Astrocyte (in vitro differentiated cells and primary cell): ENCODE data around the gene RNF14. TPM values are rescaled to one million over a fixed set of nuclear protein-coding genes. Genes with fewer than 3 reads are reported as not detected.

ENCODE experiments used
- DNase-seq: peaks from one replicate; pipeline ENCODE4 v3.0.0-alpha.2; 2010; ENCODE audit warnings: low read depth
- FAIRE-seq: peaks from 2 replicates; lab custom pipeline; 2011; peaks lifted over from hg19 to GRCh38; lab: Jason Lieb, UNC
- H2AFZ ChIP-seq: 2 replicates; pipeline ENCODE4 v1.6.0; 2012; ENCODE audit warnings: low read depth, low read length, inconsistent platforms
- H3K27ac ChIP-seq: 2 replicates; pipeline ENCODE4 v1.5.1; 2011; ENCODE audit warnings: low read depth, low read length, inconsistent platforms
- H3K27me3 ChIP-seq: 2 replicates; pipeline ENCODE4 v1.6.0; 2011; ENCODE audit warnings: low read length, inconsistent platforms; ENCODE audit not compliant: insufficient read depth
- H3K36me3 ChIP-seq: 2 replicates; pipeline ENCODE4 v1.5.1; 2011; ENCODE audit warnings: low read length, inconsistent platforms; ENCODE audit not compliant: insufficient read depth
- H3K4me1 ChIP-seq: 2 replicates; pipeline ENCODE4 v1.5.1; 2011; ENCODE audit warnings: low read length, inconsistent platforms; ENCODE audit not compliant: insufficient read depth
- H3K4me2 ChIP-seq: 2 replicates; pipeline ENCODE4 v1.6.0; 2012; ENCODE audit warnings: low read length, inconsistent platforms
- H3K4me3 ChIP-seq: 2 replicates; pipeline ENCODE4 v1.5.1; 2011; ENCODE audit warnings: low read depth, mild to moderate bottlenecking, low read length, inconsistent platforms; ENCODE audit not compliant: insufficient read depth
- H3K79me2 ChIP-seq: 2 replicates; pipeline ENCODE4 v1.6.0; 2012; ENCODE audit warnings: mild to moderate bottlenecking, low read length, inconsistent platforms; ENCODE audit not compliant: insufficient read depth
- H3K9ac ChIP-seq: 2 replicates; pipeline ENCODE4 v1.6.0; 2012; ENCODE audit warnings: mild to moderate bottlenecking, low read length, inconsistent platforms
- H3K9me3 ChIP-seq: 2 replicates; pipeline ENCODE4 v1.5.1; 2012; ENCODE audit warnings: low read depth, mild to moderate bottlenecking, low read length, inconsistent platforms; ENCODE audit not compliant: insufficient read depth
- H4K20me1 ChIP-seq: 2 replicates; pipeline ENCODE4 v1.6.0; 2012; ENCODE audit warnings: low read length, inconsistent platforms; ENCODE audit not compliant: insufficient read depth
- H3K27ac Mint-ChIP-seq: one replicate; pipeline ENCODE4 v1.8.0; 2021; ENCODE audit warnings: mild to moderate bottlenecking, mixed read lengths; ENCODE audit not compliant: unreplicated experiment
- H3K27me3 Mint-ChIP-seq: one replicate; pipeline ENCODE4 v1.8.0; 2021; ENCODE audit warnings: low read depth, mixed read lengths; ENCODE audit not compliant: unreplicated experiment
- H3K36me3 Mint-ChIP-seq: one replicate; pipeline ENCODE4 v1.8.0; 2021; ENCODE audit warnings: low read depth, mixed read lengths; ENCODE audit not compliant: unreplicated experiment
- H3K4me1 Mint-ChIP-seq: one replicate; pipeline ENCODE4 v1.8.0; 2021; ENCODE audit warnings: low read depth, mixed read lengths; ENCODE audit not compliant: unreplicated experiment
- H3K4me3 Mint-ChIP-seq: one replicate; pipeline ENCODE4 v1.8.0; 2021; ENCODE audit warnings: mild to moderate bottlenecking, moderate library complexity, mixed read lengths; ENCODE audit not compliant: unreplicated experiment
- H3K9me3 Mint-ChIP-seq: one replicate; pipeline ENCODE4 v1.8.0; 2021; ENCODE audit warnings: mild to moderate bottlenecking, mixed read lengths; ENCODE audit not compliant: unreplicated experiment
- CTCF ChIP-seq: IDR thresholded peaks from 2 replicates; pipeline ENCODE4 v1.5.1; 2011; ENCODE audit warnings: low read depth, mild to moderate bottlenecking, inconsistent platforms, low read length, moderate library complexity; ENCODE audit not compliant: insufficient read depth
- EZH2 ChIP-seq: IDR thresholded peaks from 2 replicates; pipeline ENCODE4 v1.6.1; 2012; ENCODE audit warnings: mild to moderate bottlenecking, low read length, inconsistent platforms; ENCODE audit not compliant: insufficient read depth
- total RNA-seq: library from RNA; stranded (reverse); gene quantifications from 2 replicates; pipeline ENCODE4 v1.2.1, GENCODE V29; 2021

The RNF14 gene
- total RNA-seq, 1 donor from 2014 or later = 105 TPM

- no peaks in the 10 kb centered on the region for H3K4me1 ChIP-seq
- peaks cover 17% of the 10 kb centered on the region for H3K36me3 Mint-ChIP-seq
These were observed 31.3 kb downstream of the RNF14 start for GRCh38 chr5:142000173-142000572.

GRCh38 chr5:142000704-142001484 is 32.0 kb downstream of the RNF14 start:
- Histone ChIP-seq H3K79me2 (no peaks in the 10 kb centered on the region), H3K9me3 (no peaks in the 10 kb centered on the region), H3K36me3 (peaks cover 24% of the 10 kb centered on the region), H3K27ac (no peak overlapping the region), H3K4me3 (no peak overlapping the region), H2AFZ (no peak overlapping the region), H3K9ac (no peak overlapping the region), H3K4me2 (no peak overlapping the region), H4K20me1 (peaks cover 3% of the 10 kb centered on the region), H3K27me3 (no peaks in the 10 kb centered on the region), H3K4me1 (no peaks in the 10 kb centered on the region)
- Mint-ChIP-seq H3K27ac (no peak overlapping the region), H3K9me3 (no peaks in the 10 kb centered on the region), H3K4me1 (peaks cover 3% of the 10 kb centered on the region), H3K36me3 (peaks cover 21% of the 10 kb centered on the region), H3K4me3 (no peak overlapping the region), H3K27me3 (no peaks in the 10 kb centered on the region)
- no peak for FAIRE-seq
- DNase-seq = no peak
- peak; percentile 28 for TF ChIP-seq CTCF
- TF ChIP-seq EZH2 = no peak

More at GRCh38 chr5:142000173-142000572, 31.3 kb downstream of the RNF14 start:
- Histone ChIP-seq H3K9me3 (no peaks in the 10 kb centered on the region), H3K36me3 (peaks cover 26% of the 10 kb centered on the region), H3K4me3 (no peak overlapping the region), H4K20me1 (peaks cover 3% of the 10 kb centered on the region), H3K4me2 (no peak overlapping the region), H3K9ac (no peak overlapping the region), H3K79me2 (no peaks in the 10 kb centered on the region), H3K27ac (no peak overlapping the region), H2AFZ (no peak overlapping the region), H3K27me3 (no peaks in the 10 kb centered on the region)
- Mint-ChIP-seq H3K27me3 (no peaks in the 10 kb centered on the region), H3K4me3 (no peak overlapping the region), H3K9me3 (no peaks in the 10 kb centered on the region), H3K4me1 (peaks cover 3% of the 10 kb centered on the region), H3K27ac (no peak overlapping the region)
- TF ChIP-seq EZH2 (no peak), CTCF (no peak)
- DNase-seq (no peak), FAIRE-seq (no peak)

- Histone ChIP-seq H4K20me1 (no peaks in the 10 kb centered on the region), H3K4me3 (no peak overlapping the region), H3K4me2 (no peak overlapping the region), H3K27ac (no peak overlapping the region), H3K79me2 (no peaks in the 10 kb centered on the region), H3K27me3 (no peaks in the 10 kb centered on the region), H3K9ac (no peak overlapping the region), H2AFZ (no peak overlapping the region), H3K9me3 (no peaks in the 10 kb centered on the region), H3K36me3 (peaks cover 26% of the 10 kb centered on the region), H3K4me1 (no peaks in the 10 kb centered on the region)
- peaks cover 3% of the 10 kb centered on the region for H3K4me1 Mint-ChIP-seq
- no peak for TF ChIP-seq EZH2
- TF ChIP-seq CTCF = no peak
- H3K27ac Mint-ChIP-seq = no peak overlapping the region
- no peaks in the 10 kb centered on the region for H3K9me3 Mint-ChIP-seq
- FAIRE-seq (no peak), DNase-seq (no peak)
- no peak overlapping the region for H3K4me3 Mint-ChIP-seq
- H3K27me3 Mint-ChIP-seq = no peaks in the 10 kb centered on the region
- H3K36me3 Mint-ChIP-seq = peaks cover 29% of the 10 kb centered on the region
These were observed 34.4 kb downstream of the RNF14 start for GRCh38 chr5:142003266-142003800.
